GM18951 (cell line): ENCODE results near the gene NRXN3.

Source experiments
- POLR2A ChIP-seq: IDR thresholded peaks from 4 replicates; pipeline ENCODE4 v1.6.1; 2011; ENCODE audit warnings: mild to moderate bottlenecking; ENCODE audit not compliant: insufficient read length, insufficient read depth; ENCODE audit errors: extremely low read depth
- in situ Hi-C: fragments of 300-500 bp; cut with MboI; formaldehyde crosslinking; loops from one replicate; pipeline ENCODE4 v1.12.0; 2022; ENCODE audit warnings: low sequenced_read_pairs, mixed read lengths, inconsistent platforms; ENCODE audit not compliant: unreplicated experiment

Gene NRXN3

GRCh38 chr14:78746086-78746595, 576.0 kb downstream of the NRXN3 start:
- in situ Hi-C loops, result no loop called here
- TF ChIP-seq POLR2A, result no peak

GRCh38 chr14:78747813-78748212, 577.6 kb downstream of the NRXN3 start:
- in situ Hi-C loops, result no loop called here
- TF ChIP-seq POLR2A, result no peak

- in situ Hi-C loops, result no loop called here
- TF ChIP-seq POLR2A, result no peak
Observed at GRCh38 chr14:78752518-78753188, 582.5 kb downstream of the NRXN3 start.

GRCh38 chr14:78754059-78754458, 583.9 kb downstream of the NRXN3 start:
- no peak for TF ChIP-seq POLR2A

GRCh38 chr14:78758333-78758732, 588.2 kb downstream of the NRXN3 start:
- TF ChIP-seq POLR2A, result no peak
- in situ Hi-C loops, result no loop called here

More at GRCh38 chr14:78754059-78754458, 583.9 kb downstream of the NRXN3 start:
- in situ Hi-C loops, result no loop called here

DNA sequence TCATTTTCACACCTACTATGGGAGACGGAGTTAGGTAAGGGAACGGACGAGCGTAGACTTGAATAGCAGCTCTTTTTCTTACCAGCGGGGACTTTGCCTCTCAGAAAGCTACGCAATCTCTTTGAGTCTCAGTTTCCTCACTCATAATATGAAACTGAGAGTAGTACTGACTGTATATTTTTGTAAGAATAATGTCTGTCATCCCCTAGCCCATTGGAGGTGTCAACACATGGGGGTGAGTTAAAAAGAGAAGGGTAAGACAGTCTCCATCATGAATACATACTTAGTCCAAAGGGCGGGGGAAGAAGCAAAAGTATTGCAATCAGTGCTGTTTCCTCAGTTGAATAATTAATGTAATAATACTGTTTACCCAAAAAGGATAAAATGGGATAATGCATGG, 592.2 kb downstream of the NRXN3 start:
- in situ Hi-C loops, result no loop called here
- TF ChIP-seq POLR2A, result no peak

DNA sequence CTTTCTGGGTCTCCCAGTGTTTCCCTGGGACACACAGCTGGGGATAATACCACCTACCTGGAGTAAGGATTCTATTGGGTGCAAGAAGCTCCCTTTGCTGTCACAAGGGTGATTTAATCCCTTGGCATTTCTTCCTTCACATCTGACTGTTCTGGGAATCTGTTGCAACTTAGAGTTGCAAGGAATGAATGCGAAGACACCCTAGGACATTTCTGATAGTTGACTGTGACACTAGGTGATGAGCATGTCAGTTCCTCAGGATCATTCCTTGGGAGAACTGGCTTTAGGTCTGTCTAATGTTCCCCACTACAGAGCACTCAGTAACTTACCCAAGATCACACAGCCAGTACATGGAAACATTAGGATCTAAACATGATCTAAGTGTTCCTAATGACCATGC, 593.6 kb downstream of the NRXN3 start:
- in situ Hi-C loops, result no loop called here
- TF ChIP-seq POLR2A, result no peak

DNA sequence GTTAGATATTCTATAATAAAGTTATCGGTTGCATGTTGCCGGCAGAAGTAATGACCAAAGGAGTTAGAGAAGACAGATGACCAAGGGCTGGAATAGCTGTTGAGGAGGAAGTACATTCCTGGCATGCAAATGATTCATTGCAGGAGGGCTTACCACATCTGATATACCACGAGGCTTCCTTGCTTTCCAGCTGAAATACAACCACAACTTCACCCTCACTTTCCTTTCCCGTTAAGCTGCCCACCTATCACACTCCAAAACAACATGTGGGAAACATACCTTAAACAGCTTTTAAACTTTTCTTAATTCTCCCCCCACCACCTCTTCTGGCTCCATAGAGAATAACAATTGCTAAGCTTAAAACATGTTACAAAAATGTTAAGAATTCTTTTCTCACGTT, 594.1 kb downstream of the NRXN3 start:
- in situ Hi-C loops, result no loop called here
- no peak for TF ChIP-seq POLR2A

DNA sequence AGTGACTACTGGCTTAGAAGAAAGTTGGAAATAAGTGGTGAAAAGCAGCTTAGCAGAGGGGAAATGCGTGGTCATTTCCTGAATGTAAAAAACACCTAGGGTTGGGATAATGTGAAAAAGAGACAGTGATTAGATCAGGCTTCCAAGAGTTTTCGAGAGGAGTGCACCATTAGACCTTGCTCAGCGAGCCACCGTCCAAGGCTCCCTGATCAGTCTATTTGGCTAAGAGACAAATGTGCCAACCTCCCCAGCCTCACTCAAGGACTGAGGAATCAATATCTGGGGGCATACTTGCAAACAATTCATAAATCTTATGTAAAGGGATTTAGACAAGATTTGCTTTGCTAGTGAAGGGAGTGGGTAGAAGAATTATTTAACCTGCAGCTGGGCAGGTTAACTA, 594.5 kb downstream of the NRXN3 start:
- no peak for TF ChIP-seq POLR2A
- in situ Hi-C loops, result no loop called here

GRCh38 chr14:78767436-78767835, 597.3 kb downstream of the NRXN3 start:
- no peak for TF ChIP-seq POLR2A
- in situ Hi-C loops, result no loop called here

GRCh38 chr14:78782551-78782950, 612.4 kb downstream of the NRXN3 start:
- in situ Hi-C loops, result no loop called here

GRCh38 chr14:78785265-78785664, 615.1 kb downstream of the NRXN3 start:
- in situ Hi-C loops, result no loop called here
- no peak for TF ChIP-seq POLR2A

More at GRCh38 chr14:78782551-78782950, 612.4 kb downstream of the NRXN3 start:
- TF ChIP-seq POLR2A, result no peak

DNA sequence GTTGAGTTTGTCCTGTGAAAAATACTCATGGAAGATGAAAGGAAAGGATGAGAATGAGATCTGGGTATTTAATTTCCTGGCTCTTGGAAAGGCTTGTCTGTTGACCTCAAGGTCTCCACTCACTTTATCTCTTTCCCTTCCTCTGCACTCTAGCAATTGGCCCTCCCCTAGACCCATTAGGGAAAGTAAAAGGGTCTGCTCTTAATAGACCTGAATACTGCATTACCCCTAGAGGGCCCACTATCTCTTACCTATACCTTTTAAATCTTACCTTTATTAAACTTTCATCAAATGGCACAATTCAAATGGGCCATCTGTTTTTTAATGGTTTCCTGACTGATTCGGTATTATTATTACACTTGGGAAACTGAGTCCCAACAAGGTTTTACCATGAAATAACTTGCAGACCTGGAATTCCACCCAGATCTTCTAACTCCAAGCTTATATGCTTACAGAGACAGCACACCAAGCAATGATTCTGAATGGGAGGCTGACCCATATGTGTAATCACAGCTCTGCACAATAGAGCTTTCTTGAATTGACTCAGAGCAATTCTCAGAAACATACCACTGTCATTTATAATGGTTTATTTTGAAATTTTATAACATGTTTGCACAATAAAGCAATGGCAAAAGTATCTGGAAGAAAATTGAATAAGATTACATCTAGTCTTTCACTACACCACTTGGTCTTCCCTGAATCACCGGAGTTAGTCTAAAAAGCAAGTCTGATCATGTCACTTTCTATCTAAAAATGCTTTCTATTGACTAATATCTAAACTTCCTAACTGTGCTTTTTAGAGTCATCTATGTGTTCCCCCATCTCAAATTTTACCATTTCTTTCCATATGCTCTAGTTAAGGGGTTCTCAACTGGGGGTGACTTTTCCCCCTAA, 618.5 kb downstream of the NRXN3 start:
- TF ChIP-seq POLR2A, result no peak
- in situ Hi-C loops, result no loop called here

GRCh38 chr14:78790271-78790670, 620.1 kb downstream of the NRXN3 start:
- in situ Hi-C loops, result no loop called here
- TF ChIP-seq POLR2A, result no peak
